Thymus (tissue), 11 donors: ENCODE measurements around the gene FMN2. TPM values are rescaled to one million over a fixed set of nuclear protein-coding genes. Genes with fewer than 3 reads are reported as not detected.

Experiments
- DNase-seq, 9 donors: peaks; one replicate each; pipeline ENCODE4 v3.0.0-alpha.2; 2013; ENCODE audit warnings: low spot score in 9 of 9, low read depth in 6 of 9, missing footprints in 1 of 9
- H3K27ac ChIP-seq, 2 donors: one replicate each; pipeline ENCODE4 v1.5.1; 2013; ENCODE audit warnings: control low read depth in 1 of 2, low read depth in 1 of 2, low read length in 1 of 2, mild to moderate bottlenecking in 1 of 2, moderate library complexity in 1 of 2
- H3K27me3 ChIP-seq, 2 donors: one replicate each; pipeline ENCODE4 v1.5.1; 2013; ENCODE audit warnings: low read length in 1 of 2; ENCODE audit not compliant: control insufficient read depth in 2 of 2, insufficient read depth in 1 of 2
- H3K36me3 ChIP-seq, 2 donors: one replicate each; pipeline ENCODE4 v1.5.1; 2013; ENCODE audit warnings: low read length in 1 of 2, mild to moderate bottlenecking in 1 of 2, moderate library complexity in 1 of 2; ENCODE audit not compliant: control insufficient read depth in 2 of 2, insufficient read depth in 2 of 2
- H3K4me1 ChIP-seq, 2 donors: one replicate each; pipeline ENCODE4 v1.5.1; 2013; ENCODE audit warnings: low read length in 2 of 2; ENCODE audit not compliant: control insufficient read depth in 2 of 2, insufficient read depth in 2 of 2
- H3K4me3 ChIP-seq, 2 donors: one replicate each; pipeline ENCODE4 v1.5.1; 2013; ENCODE audit warnings: low read length in 2 of 2, control low read depth in 1 of 2, mild to moderate bottlenecking in 1 of 2
- H3K9me3 ChIP-seq, 2 donors: one replicate each; pipeline ENCODE4 v1.5.1; 2013; ENCODE audit warnings: low read length in 1 of 2, mild to moderate bottlenecking in 1 of 2; ENCODE audit not compliant: control insufficient read depth in 2 of 2, insufficient read depth in 1 of 2
- WGBS: extraction: QIAGEN DNeasy Blood & Tissue Kit; methylation state at CpG from one replicate; pipeline ENCODE4 v1.1.7; 2013; 5-methylcytosine and 5-hydroxymethylcytosine counted together
- polyA plus RNA-seq: library from polyadenylated mRNA; stranded (reverse); fragments of 200-250 nt; gene quantifications from one replicate; pipeline ENCODE4 v1.2.3, GENCODE V29; 2013
- total RNA-seq: library from RNA; stranded (reverse); fragments of 120-200 nt; gene quantifications from one replicate; pipeline ENCODE4 v1.2.4, GENCODE V29; 2013
- donor health status: healthy.

Gene FMN2
- total and polyA plus RNA-seq, 2 donors = 0.14 to 0.24 TPM

DNA sequence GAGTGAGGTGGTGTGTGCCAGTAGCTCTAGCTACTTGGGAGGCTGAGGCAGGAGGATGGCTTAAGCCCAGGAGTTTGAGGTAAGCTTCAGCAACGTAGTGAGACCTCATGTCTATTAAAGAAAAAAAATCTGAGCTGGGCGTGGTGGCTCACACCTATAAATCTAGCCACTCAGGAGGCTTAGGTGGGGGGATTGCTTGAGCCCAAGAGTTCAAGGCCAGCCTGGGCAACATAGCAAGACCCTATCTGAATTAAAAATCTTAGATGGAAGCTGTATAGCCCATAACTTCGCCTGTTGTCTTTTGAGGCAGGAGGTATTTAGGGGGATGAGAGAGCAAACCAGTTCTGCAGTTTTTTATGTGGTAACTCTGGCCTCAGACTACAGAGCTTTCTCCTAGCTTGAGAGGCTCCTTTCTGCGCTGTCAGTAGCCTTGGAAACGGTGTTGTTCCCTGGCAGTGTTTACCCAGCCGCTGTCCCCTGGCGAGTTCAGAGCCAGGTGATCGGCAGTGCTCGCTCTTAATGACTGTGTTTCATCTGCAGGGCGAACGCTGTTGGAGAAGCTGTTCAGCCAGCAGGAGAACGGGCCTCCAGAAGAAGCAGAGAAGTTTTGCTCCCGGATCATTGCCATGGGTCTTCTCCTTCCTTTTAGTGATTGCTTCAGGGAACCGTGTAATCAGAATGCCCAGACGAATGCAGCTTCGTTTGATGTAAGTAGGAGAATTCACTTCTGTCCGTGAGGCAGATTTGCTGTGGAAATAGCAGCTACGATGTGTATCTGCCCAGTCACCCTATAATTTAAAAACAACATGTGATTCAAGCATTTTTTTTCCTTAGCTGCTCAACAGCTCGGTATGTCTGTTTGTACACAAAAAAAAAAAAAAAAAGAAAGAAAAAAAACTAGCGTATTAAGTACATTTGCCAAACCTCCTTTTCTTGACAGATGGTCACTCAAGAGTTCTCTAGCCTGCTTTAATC is 31.2 kb downstream of the FMN2 start:
- Histone ChIP-seq H3K27ac (no peak overlapping the region), H3K27me3 (no peaks in the 10 kb centered on the region), H3K4me3 (no peak overlapping the region), H3K36me3 (no peaks in the 10 kb centered on the region), H3K9me3 (no peaks in the 10 kb centered on the region), H3K4me1 (no peaks in the 10 kb centered on the region)
- no peak for DNase-seq
- 75% methylated on average over 20 of the region's 20 CpGs for WGBS

DNA sequence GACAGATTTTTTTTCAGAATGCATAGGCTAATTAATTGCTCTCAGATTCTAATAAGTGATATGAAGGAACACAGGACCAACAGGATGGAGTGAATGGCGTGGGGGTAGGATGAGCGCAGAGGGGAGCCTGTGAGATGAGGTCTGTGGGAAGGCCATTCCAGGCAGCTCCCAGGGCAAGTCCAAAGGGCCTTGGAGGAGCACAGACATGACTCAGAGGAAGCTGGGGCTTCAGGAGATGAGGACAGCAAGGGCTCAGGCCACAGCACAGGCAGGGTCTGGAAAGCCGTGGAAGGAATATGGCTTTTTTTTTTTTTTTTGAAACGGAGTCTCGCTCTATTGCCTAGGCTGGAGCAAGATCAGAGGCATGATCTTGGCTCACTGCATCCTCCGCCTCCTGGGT is 35.1 kb downstream of the FMN2 start:
- Histone ChIP-seq H3K4me3 (no peak overlapping the region), H3K9me3 (no peaks in the 10 kb centered on the region), H3K36me3 (no peaks in the 10 kb centered on the region), H3K27me3 (no peaks in the 10 kb centered on the region), H3K4me1 (no peaks in the 10 kb centered on the region), H3K27ac (no peak overlapping the region)
- no peak for DNase-seq
- 92% methylated on average over 6 of the region's 6 CpGs for WGBS

DNA sequence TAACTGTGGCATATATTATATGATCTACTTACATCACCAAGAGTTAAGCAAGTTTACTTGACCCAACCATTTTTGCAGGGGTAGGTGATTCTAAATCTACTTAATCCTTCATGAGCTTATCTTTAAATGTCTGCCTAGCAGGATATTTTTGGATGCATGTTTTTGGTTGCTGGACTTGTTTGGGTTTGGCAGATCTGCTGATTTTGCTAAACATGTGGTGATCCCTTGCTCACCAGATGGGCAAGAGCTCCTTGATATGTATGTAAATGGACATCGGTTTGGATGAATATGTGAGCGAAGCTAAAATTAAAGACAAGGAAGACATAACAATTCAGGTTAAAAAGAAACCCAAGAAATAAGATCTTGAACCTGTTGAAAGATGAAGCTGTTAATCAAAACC is 36.7 kb downstream of the FMN2 start:
- Histone ChIP-seq H3K27me3 (no peaks in the 10 kb centered on the region), H3K4me1 (no peaks in the 10 kb centered on the region), H3K9me3 (no peaks in the 10 kb centered on the region), H3K4me3 (no peak overlapping the region), H3K27ac (no peak overlapping the region), H3K36me3 (no peaks in the 10 kb centered on the region)
- DNase-seq = no peak
- 97% methylated on average over 2 of the region's 2 CpGs for WGBS

DNA sequence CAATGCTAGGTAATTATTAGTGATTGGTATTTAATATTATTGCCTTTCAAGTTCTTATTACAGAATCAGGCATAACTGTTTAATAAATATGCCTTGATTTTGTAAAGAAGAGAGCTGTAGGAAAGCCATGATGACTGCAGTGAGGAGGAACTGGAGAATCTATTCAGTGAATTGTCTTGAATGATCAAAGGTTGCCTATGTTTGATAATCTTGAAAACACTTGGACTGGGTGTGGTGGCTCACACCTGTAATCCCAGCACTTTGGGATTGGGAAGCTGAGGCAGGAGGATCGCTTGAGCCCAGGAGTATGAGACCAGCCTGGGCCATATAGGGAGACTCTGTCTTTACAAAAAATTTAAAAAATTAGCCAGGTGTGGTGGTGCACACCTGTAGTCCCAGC is 42.4 kb downstream of the FMN2 start:
- H3K4me3 ChIP-seq = no peak overlapping the region
- WGBS = 100% methylated on average over 1 of the region's 1 CpG

DNA sequence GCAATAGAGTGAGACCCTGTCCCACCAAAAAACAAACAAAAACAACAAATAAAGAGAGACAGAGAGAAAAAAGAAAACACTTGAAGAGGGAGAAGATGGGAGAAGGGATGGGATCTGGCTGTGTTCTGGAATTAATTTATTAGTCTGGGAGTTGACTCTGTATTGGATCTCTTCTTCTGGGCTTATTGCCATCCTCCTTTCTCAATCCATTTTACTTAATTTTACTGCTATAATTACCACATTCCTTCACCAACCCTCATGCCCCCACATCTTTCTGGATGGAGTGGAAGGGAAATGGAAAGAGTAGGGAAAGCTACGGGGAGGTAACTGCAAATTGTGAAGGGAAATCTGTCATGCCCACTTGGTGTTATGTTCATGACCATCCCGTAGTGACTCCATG is 42.9 kb downstream of the FMN2 start:
- DNase-seq = no peak
- no peaks in the 10 kb centered on the region for H3K27me3 ChIP-seq
- H3K9me3 ChIP-seq = no peaks in the 10 kb centered on the region
- no peak overlapping the region for H3K27ac ChIP-seq
- H3K4me3 ChIP-seq = no peak overlapping the region
- WGBS = 92% methylated on average over 2 of the region's 2 CpGs
- no peaks in the 10 kb centered on the region for H3K4me1 ChIP-seq
- H3K36me3 ChIP-seq = no peaks in the 10 kb centered on the region

More for the DNA sequence above, 42.4 kb downstream of the FMN2 start:
- no peak overlapping the region for H3K27ac ChIP-seq
- H3K27me3 ChIP-seq = no peaks in the 10 kb centered on the region
- H3K4me1 ChIP-seq = no peaks in the 10 kb centered on the region
- H3K9me3 ChIP-seq = no peaks in the 10 kb centered on the region
- no peak for DNase-seq
- H3K36me3 ChIP-seq = no peaks in the 10 kb centered on the region

DNA sequence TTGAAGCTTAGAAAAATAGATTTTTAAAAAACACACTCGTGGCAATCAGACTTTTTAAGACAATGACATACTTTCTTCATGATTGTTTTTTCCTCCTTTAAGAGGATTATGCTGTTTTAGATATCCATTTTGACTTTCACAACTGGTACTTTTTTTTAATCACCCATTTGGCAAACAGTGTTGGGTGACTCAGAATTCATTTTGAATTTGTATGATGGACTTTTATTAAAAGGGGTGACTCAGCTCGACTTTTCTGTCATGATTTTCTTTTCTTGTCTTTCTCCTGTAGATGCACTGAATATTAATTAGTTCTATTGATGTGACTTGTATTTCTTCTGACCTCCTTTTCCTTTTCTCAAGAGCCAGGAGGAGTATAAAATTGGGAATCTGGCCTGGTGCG is 44.7 kb downstream of the FMN2 start:
- Histone ChIP-seq H3K4me1 (no peaks in the 10 kb centered on the region), H3K27ac (no peak overlapping the region), H3K9me3 (no peaks in the 10 kb centered on the region), H3K4me3 (no peak overlapping the region), H3K27me3 (no peaks in the 10 kb centered on the region), H3K36me3 (no peaks in the 10 kb centered on the region)
- 85% methylated on average over 3 of the region's 3 CpGs for WGBS
- no peak for DNase-seq

DNA sequence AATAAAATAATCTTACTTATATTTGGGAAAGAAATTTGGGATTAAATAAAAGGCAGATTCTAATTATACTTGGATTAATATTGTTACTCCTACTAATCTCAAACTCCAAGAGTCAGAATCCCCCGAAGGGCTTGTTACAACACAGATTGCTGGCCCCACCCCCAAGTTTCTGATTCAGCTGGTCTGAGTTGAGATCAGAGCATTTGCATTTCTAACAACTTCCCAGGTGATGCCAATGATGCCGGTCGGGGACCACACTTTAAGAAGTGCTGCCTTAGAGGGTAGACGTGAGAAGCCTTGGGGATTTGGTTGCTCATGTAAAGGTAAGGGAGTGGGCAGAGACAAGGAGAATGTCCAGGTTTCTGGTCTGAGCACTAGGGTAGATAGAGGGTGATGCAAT is 47.2 kb downstream of the FMN2 start:
- WGBS = 67% methylated on average over 4 of the region's 4 CpGs
- Histone ChIP-seq H3K4me3 (no peak overlapping the region), H3K36me3 (no peaks in the 10 kb centered on the region), H3K27ac (no peak overlapping the region), H3K9me3 (no peaks in the 10 kb centered on the region), H3K4me1 (no peaks in the 10 kb centered on the region), H3K27me3 (no peaks in the 10 kb centered on the region)
- DNase-seq = no peak

DNA sequence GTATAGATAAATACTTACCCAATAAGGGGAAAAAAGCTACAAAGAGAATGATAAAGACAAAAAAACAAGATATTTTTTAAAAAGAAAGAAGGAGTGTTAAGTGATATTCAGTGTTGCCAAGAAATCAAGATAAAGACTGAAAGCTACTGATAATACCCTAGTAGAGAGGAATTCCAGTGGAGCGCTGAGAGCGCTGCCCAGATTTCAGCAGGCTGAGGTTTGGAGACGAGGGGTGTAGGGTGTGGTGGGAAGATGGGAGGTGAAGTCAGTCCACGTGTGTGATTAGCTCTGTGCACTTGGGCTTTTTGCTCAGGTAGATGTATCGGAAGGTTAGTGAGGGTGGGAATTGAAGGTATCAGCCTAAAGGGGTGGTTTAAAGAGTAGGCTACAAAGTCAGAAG is 47.8 kb downstream of the FMN2 start:
- Histone ChIP-seq H3K27ac (no peak overlapping the region), H3K4me1 (no peaks in the 10 kb centered on the region), H3K36me3 (no peaks in the 10 kb centered on the region), H3K9me3 (no peaks in the 10 kb centered on the region), H3K4me3 (no peak overlapping the region), H3K27me3 (no peaks in the 10 kb centered on the region)
- 90% methylated on average over 5 of the region's 5 CpGs for WGBS
- no peak for DNase-seq

DNA sequence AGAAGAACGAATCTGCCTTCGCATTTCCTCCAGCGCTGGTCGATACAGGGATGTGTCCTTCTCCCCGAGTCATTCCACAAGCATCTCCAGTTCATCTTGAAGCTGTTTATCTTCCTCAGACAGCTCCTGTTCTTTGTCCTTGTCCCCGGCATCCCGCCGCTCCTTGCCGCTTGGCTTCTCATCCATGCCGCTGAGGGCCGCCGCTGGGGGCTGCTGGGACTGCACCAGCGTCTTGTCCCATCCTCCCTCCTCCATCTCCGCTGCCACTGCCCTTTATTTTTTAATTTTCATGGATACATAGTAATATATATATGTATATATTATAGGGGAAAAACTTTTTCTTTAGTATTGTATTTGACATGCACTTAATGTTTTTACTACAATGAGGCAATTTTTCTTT is 53.4 kb downstream of the FMN2 start:
- no peak overlapping the region for H3K4me3 ChIP-seq
- no peak overlapping the region for H3K27ac ChIP-seq
- H3K27me3 ChIP-seq = no peaks in the 10 kb centered on the region
- H3K36me3 ChIP-seq = no peaks in the 10 kb centered on the region
- DNase-seq = no peak
- no peaks in the 10 kb centered on the region for H3K4me1 ChIP-seq
- no peaks in the 10 kb centered on the region for H3K9me3 ChIP-seq
- 96% methylated on average over 14 of the region's 14 CpGs for WGBS
